SIG-M5 treated with dmso at 0.1 percent for 504 hours (cell line): Measurements from ENCODE around the gene CDKN1C.

ENCODE experiments used
- DNase-seq: peaks from one replicate; lab custom pipeline; 2025; ENCODE audit not compliant: unreplicated experiment; lab: John Stamatoyannopoulos, UW

CDKN1C gene

DNA sequence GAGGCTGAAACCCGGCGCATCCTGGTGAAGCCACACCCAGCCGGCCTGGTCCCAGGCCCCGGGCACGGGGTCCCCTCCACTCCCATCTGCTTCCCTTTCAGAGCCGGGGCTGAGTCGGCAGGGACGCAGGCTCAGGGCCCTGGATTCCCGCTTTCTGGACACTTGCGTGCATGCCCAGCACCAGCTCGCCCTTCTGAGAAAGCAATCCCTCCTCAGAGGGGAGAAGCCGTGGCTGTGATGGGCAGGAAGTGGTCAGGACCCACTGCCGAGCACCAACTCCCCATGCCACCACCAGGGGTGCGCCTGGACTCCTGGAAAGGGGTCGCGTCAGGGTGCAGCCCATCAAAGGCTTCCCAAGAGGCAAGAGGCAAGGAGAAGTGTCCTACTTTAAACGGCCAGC, 15.1 kb downstream of the CDKN1C start:
- no peak for DNase-seq

DNA sequence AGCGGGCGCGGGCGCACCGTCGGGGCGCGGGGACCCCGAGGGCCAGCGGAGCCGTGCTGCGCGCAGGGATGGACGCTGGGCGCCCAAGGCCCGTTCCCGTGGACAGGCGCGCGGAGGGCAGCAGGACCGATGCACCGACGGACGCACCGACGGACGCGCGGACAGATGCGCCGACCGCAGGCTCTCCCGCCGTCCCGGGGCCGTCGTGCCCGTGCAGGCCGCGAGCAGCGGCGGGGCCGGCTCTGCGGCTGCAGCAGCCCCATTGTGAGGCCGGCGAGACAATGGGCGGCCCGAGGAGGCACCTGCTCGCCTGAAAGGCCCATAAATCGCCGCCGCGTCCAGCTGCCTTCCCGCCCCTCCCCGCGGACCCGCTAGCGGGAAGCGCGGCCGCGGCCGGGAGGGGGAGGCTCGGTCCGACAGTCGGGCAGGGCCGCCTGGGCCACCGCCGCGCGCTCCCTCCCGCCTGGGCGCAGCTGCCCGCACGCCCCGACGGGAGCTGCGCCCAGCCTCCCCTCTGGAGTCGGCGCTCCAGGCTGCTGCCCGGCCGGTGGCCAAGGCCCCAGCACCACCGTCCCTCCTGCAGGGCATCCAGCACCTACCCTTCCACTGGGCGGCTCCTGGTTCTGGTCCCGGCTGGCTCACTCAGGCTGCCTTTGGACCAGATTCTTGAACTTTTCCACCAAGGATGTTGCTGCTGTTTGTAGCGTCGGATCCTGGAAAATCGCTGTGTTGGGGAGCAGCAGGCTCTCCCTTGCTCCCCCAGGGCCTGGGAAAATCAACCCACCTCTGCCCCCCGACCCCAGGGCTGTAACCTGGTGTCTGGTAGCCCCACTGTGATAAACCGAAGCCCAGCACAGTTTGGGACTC, 15.8 kb downstream of the CDKN1C start:
- DNase-seq: no peak

DNA sequence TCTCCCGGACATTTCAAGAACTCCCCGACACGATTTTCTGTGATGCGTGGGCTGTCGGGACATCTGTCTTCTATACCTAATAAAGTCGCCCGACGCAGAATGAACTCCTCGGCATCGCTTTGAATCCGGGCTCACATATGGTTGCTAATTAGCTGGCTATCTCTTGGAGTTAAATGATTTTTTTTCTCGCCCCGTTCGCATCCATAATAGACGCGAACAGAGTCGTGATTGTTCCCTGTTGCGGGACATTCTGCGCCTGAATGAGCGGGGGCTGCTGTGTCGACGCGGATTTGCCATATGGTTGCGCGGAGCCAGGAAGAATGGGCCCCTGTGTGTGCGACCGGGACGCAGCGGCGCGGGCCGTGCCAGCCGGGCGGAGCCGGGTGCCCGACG, 16.4 kb downstream of the CDKN1C start:
- no peak for DNase-seq

DNA sequence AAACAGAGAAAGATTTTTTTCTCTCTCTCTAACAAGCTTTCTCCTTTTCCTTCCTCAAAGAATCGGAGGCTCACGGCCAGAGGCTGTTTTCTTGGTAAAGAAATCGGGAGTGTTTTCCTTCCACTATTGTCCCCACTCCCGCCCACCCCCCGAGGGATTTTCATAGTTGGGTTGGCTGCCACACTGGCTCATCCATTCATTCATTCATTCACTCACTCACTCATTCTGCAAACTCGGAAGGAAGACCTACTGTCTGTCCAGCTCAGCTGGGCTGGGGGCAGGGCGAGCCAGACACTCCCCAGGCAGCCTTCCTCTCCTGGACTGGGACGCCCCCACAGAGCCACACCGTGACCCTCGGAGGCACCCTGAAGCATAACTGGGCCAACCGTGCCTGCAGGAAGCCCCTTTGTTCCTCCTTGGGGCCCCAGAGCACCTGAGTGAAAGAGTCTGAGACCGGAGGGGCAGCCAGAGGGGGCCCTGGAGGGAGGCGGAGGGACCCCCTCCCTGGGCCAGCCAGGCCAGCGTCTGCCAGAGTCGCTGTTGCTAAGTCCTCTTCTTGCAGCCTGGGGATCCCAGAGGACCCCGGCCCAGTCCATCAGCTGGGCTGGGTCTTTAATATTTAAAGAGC, 17.0 kb downstream of the CDKN1C start:
- no peak for DNase-seq

DNA sequence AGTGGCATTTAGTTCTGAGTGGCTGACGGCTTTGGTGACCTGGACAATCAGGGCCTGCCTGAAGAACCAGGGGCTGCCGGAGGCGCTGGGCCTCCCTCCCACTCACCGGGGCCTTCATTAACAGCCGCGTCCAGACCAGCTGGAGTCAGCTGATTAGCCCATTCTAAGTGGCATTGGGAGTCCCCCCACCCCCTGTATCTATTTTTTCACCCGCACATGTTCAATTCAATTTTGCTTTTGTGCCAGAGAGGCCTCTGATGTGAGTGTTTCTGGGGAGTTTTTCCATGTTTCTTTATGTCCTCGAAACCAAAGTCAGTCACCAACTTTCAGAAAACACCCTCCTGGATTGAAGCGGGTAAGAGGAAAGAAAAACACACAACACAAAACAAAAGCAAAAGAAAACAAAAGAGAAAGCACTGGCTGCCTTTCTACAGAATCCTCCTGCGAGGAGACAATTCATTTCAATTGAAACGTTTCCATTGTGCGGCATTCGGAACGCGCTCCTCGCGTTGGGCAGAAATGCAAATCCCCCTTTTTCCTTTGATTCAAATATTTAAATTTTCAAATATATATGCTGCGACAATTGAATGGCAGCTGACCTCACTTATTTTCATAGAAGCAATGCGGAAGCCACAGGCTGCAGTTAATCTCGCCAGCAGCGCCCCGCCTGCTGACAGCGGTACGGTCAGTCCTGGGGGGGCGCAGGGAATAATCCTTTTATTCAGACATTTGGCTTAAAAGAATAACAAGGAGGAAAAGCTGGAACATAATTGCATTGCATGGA, 17.7 kb downstream of the CDKN1C start:
- no peak for DNase-seq

DNA sequence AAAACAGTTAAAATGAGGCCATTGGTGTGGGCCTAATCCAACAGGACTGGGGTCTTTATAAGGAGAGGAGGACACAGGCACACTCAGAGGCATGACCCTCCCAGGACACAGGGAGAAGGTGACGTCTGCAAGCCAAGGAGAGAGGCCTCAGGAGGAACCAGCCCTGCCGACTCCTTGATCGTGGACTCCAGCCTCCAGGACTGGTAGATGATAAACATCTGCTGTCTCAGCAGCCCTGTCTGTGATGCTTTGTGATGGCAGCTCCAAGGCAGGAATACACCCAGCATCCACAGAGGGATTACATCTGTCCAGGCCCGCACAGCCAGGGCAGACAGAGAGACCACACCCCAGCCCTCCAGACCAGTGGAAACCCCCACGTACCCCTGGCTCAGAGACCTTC, 18.4 kb downstream of the CDKN1C start:
- DNase-seq: no peak

DNA sequence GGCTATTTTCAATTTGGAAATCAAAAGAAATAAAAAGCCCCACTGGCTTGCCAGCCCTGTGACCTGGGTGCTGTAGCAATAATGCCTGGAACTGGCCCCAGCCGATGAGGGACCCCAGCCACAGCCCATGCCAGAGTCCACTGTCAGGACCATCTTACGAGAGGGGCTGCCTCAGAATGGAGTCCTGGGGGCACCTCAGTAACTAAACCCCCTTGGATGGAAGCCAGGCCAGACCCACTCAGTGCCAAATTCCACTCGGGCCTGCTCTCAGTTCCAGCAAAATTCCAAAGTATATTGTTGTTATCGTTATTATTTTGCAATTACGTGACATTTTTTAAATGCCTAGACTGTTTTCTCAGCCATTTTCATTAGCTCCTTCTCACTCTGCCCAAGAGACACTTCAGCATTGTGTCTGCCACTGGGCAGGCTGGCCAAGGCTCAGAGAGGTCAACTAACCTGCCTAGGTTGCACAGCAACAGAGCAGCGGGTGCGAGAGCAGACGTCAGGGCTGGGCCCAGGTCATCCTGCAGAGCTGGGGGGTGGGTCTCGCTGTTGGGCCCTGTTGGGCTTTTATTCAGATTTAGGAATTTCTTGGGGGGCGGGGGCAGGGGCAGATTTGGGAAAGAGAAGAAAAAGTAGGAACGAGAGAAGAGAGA, 19.5 kb downstream of the CDKN1C start:
- DNase-seq: no peak

DNA sequence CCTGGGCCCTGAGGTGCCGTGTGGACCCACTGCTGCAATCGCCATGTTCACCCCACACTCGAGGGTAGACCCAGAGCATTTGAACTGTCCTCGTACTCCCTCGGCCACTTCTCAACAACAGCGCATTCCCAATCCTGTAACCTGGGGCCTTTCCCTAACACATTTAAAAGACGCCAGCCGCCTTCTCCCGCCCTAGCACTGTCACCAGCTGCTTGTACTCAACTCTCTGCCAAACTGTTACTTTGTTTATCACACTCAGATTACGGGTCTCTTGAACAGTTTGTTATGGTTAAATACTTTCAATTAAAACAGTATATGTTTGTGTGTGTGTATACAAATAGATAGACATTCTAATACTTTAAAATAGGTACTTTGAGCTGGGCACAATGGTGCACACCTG, 20.7 kb downstream of the CDKN1C start:
- no peak for DNase-seq

DNA sequence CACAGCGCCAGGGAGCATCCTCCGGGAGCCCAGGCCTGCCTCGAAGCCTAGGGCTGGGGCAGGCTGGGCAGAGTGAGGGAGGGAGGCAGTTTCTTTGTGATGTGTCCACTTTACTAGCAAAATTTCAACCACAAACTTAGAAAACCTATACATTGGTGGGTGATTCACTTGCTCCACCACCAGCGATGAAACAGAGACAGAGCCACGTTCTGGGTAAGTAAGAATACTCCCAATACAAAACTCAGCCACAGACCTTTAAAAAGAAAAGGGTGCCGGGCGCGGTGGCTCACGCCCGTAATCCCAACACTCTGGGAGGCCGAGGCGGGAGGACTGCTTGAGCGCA, 22.3 kb downstream of the CDKN1C start:
- DNase-seq: no peak

DNA sequence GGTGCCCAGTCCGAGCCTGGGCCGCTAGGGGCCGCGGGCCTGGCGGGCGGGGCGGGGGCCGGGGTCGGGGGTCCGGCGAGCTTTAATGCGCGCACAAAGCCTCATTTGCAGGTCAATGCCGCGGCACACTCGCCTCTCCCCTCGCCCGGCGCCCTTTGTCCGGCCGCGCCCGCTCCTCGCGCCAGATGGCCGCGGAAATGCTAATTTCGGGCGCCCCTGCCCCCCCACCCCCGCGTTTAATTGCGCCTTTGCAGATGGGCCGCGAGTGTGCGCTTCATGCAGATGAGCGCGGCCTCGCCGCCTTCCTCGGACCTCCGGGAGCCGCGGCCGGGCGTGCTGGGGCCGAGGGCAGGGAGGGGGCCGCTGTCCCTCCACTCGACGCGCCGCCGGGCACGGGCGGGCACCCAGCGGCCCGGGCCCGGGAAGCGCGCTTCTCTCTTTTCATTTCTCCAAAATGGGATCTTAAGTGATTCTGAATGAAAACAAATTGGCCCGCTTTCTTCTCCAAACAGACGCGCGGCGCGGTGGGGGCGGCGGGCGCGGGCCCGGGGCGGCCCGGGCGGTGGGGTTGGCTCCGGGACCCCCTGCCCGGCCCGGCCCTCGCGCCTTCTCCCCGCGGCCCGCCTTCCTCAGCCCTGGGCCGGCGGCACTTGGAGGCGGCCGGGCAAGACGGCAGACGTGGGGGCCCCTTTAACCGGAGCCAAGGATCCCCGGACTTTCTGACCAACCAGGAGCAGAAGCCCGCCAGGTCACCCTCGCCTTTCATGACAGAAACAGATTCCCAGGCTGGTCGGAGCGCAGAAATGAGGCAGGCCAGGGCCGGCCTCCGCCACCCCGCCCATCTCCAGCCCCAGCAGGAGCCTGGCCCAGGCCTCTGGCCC, 22.9 kb downstream of the CDKN1C start:
- no peak for DNase-seq

DNA sequence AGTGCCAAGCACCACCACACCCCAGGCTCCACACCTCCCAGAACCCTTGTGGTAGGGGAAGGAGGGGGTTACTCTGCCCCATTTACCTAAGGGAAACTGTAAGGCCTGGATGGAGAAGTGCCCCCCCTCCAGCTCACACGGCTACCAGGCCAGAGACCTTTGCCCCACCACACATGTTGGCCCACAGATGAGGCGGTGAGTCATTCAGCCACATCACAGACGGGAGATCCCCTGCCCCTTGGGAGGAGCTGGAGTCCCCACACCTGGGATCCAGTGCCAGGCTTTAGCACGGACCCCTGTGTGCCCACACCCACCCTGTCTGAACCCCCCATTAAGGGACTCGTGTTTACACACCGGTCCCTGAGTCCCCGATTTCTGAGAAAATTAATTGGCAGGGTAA, 24.9 kb downstream of the CDKN1C start:
- DNase-seq: no peak

DNA sequence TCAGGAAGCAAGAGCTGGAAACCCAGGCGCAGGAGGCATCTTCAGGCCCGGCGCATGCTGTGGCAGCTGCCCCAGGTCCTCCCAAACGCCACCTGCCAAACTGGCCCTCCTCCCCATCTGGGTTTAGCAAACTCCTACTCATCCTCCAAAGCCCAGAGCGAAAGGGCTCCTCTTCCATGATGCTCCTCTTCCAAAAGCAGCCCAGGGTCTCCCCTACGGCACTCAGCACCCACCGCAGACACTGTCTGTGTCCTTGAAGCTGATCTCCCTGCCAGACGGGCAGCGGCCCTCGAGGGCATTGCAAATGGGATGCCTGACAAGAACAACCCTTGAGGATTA, 25.9 kb downstream of the CDKN1C start:
- no peak for DNase-seq

DNA sequence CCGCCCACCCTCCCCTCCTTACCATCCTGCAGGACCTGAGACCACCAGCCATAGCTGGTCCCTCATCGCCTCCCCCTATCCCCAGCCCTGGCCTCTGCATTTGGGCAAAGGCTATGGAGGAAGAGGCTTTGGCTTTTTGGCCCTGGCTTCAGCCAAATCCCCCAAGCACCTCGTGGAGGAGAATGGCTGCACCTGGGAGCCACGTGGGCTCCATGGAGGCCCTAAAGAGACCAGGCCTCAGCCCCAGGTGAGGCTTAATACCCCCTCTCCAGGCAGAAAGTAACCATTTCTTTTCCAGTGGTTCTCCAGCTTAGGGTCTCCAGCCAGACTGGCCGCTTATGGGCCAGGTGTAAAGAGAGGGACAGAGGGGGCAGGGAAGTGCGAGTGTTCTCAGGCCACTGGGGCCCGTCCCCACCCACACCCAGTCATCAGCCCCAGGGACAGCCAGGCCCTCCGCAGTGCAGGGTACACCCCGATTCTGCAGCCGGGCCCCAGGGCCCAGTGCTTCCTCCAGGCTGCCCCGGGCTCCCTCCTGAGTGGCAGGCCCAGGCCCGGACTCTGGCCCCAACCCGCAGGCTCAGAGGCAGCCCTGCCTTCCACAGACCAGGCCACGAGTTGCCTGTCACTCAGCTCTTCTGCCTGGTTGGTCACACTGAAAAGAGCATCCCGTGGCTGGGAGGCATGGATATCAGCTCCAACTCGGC, 26.4 kb downstream of the CDKN1C start:
- DNase-seq: no peak

DNA sequence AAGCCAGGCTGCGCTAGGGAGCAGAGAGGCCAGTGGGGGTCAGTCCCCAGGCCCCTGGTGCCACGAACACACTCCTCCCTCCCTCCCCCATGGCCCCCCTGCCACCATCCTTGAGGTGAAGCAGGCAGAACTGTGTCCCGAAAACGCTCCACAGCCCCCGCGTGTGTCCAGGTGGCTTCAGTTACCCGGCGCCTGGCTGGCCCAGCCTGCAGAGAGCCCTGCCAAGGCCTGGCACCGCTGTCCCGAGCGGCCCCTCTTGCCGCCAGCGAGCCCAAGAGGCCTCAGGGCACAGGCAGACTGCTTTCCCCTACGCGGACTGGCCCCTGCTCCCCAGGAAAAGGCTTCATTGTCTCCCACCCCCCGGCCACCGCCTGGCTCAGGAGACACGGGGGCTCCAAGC, 27.7 kb downstream of the CDKN1C start:
- DNase-seq: no peak

DNA sequence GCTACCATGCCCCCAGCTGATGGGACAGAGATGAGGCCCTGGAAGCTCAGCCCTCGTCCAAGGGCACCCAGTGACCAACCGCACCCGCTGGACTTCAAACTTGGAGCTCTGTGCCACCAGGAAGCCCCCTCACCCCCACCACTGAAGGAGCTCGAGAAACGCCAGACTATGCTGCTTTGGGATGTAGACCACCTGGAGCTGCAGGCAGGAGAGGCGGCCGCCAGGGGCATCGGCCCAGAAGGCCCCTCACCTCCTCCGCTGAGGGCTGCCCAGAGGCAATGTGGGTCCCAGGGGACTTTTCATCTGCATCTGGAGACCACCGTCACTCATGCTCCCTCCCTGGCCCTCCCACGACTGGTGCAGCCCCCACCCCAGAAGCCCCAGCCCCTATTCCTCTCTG, 28.3 kb downstream of the CDKN1C start:
- DNase-seq: no peak

DNA sequence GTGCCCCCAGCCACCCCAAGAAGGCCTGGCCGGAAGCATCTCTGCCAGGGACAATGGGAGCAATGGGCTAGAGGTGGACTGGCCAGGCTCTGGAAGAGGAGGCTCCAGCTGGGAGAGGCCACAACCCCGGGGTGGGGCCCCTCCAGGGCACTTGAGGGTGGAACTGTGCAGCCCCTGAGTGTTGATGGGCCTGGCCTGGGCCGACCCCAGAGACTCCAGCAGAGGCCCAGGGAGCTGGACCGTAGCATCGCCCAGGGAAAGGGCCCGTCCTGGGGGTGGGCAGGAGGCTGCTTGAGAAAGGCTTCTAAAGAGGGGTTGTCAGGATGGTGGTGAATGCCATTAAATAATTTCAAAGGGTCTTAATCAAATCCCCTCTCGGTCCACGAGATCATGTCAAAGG, 30.4 kb downstream of the CDKN1C start:
- no peak for DNase-seq

DNA sequence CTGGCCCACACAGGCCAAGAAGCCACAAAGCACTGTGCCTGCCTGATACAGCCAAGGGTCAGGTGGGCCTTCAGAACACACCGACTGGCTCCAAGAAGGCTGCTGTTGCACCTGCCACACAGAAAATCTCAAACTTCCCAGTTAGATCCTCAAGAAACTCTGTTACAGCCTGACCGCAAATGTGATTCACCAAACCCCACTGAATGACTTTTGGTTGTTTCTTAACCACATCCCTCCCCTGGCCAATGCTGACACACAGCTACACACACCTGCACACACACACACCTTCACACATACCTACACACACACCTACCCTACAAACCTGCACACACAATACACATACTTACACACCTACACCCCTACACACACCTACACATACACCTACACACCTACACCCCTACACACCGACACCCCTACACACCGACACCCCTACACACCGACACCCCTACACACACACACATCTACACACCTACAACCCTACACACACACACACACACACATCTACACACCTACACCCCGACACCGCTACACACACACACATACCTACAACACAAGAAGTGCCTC, 31.5 kb downstream of the CDKN1C start:
- no peak for DNase-seq

DNA sequence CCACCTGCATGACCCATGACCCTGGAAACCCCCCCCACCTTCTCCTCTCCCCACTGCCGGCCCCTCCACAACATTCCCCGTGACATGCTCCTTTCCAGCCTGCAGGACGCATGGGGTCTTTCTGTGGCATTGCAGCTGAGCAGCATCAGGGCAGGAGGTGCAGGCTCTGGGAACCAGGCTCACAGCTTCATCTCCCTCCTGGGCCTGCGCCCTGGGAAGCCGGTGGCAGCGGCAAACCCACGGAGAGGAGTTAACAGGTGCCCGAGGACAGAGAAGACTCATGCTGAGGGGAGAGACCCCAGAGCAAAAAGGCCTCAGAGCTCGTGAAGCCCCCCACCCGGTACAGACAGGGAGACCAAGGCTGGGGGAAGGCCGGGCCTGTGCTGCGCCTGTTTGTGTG, 32.2 kb downstream of the CDKN1C start:
- no peak for DNase-seq

DNA sequence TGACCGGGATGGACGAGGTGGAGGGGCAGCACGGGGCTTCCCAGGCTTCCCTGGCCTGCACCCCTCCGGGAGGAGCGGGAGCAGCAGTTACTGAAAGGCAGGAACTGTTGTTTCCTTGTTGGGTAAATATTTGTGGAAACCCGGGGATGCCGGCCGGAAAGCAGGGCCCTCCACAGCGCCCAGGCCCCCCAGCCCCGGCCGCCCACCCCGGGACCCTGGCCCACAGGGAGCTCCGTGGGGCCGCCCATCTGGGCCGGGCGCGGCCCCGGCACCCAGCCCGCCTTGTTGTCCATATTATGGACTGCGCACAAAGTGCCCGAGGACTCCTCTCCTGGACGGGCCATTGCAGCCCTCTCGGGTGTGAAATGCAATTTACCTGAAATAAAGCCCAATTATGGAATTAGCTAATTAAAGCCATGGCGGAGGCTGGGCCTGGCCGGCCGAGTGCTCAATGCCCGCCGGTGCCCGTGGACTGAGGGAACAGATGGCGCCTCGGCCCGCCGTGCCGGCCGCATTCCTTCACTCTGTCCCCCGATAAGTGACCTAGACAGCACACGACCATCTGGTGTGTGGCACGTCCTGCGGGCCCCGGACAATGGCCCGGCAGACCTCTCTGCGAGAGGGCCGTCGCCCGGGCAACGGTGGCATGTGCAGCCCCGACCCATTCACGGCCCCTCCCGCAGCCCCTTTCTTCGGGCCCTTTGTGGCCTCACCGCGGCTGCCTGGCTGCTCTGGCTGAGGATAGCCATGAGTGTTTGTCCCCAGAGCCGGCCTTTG, 35.4 kb downstream of the CDKN1C start:
- no peak for DNase-seq
